Ishikawa (cell line): ENCODE measurements around the gene DMRT3.

Experiments
- CEBPB ChIP-seq: IDR thresholded peaks from 2 replicates; pipeline ENCODE4 v1.6.1; 2012
- CREB1 ChIP-seq: IDR thresholded peaks from 2 replicates; pipeline ENCODE4 v1.6.1; 2012; ENCODE audit warnings: low read depth
- EGR1 ChIP-seq: IDR thresholded peaks from 2 replicates; pipeline ENCODE4 v1.6.1; 2012
- EP300 ChIP-seq: IDR thresholded peaks from 2 replicates; pipeline ENCODE4 v1.6.1; 2012; ENCODE audit warnings: borderline replicate concordance
- FOXM1 ChIP-seq: IDR thresholded peaks from 2 replicates; pipeline ENCODE4 v1.6.1; 2012; ENCODE audit warnings: low read depth, borderline replicate concordance
- MAX ChIP-seq: IDR thresholded peaks from 2 replicates; pipeline ENCODE4 v1.6.1; 2012
- NFIC ChIP-seq: IDR thresholded peaks from 2 replicates; pipeline ENCODE4 v1.6.1; 2012
- RAD21 ChIP-seq: IDR thresholded peaks from 2 replicates; pipeline ENCODE4 v1.6.1; 2012; ENCODE audit warnings: low read depth
- TAF1 ChIP-seq: IDR thresholded peaks from 2 replicates; pipeline ENCODE4 v1.6.1; 2012; ENCODE audit warnings: low read depth, mild to moderate bottlenecking
- TCF12 ChIP-seq: IDR thresholded peaks from 2 replicates; pipeline ENCODE4 v1.6.1; 2012; ENCODE audit warnings: low read depth
- TEAD4 ChIP-seq: IDR thresholded peaks from 2 replicates; pipeline ENCODE4 v1.6.1; 2012
- USF1 ChIP-seq: IDR thresholded peaks from 2 replicates; pipeline ENCODE4 v1.6.1; 2012
- YY1 ChIP-seq: IDR thresholded peaks from 2 replicates; pipeline ENCODE4 v1.6.1; 2012; ENCODE audit warnings: low read depth
- ZBTB7A ChIP-seq: IDR thresholded peaks from 2 replicates; pipeline ENCODE4 v1.6.1; 2012; ENCODE audit warnings: low read depth
- TF ChIP-seq, protein P1 (sequence below): IDR thresholded peaks from 2 replicates; pipeline ENCODE4 v1.6.1; 2012; ENCODE audit warnings: low read depth, mild to moderate bottlenecking

The DMRT3 gene

DNA sequence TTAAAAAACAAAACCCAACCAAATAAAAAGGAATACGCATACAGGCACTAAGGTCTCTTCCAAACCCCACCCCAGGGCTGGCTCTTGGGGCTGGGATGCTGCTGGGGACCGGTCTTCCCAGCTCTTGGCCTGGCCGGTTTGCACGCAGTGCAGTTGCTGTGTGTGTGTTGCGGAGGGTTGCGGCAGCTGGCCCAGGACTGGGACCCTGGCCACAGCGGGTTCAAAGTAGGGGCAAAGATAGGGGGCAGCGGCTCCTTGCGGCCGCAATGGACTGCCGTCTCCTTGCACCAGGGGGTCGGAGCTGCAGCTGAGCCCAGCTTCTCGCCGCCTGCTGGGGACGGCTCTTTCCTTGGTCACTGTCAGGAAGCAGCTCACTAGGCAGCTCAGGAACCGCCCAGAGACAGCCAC, 5.0 kb downstream of the DMRT3 start:
- TF ChIP-seq CREB1, result no peak
- TF ChIP-seq USF1, result no peak
- TF ChIP-seq, protein P1, sequence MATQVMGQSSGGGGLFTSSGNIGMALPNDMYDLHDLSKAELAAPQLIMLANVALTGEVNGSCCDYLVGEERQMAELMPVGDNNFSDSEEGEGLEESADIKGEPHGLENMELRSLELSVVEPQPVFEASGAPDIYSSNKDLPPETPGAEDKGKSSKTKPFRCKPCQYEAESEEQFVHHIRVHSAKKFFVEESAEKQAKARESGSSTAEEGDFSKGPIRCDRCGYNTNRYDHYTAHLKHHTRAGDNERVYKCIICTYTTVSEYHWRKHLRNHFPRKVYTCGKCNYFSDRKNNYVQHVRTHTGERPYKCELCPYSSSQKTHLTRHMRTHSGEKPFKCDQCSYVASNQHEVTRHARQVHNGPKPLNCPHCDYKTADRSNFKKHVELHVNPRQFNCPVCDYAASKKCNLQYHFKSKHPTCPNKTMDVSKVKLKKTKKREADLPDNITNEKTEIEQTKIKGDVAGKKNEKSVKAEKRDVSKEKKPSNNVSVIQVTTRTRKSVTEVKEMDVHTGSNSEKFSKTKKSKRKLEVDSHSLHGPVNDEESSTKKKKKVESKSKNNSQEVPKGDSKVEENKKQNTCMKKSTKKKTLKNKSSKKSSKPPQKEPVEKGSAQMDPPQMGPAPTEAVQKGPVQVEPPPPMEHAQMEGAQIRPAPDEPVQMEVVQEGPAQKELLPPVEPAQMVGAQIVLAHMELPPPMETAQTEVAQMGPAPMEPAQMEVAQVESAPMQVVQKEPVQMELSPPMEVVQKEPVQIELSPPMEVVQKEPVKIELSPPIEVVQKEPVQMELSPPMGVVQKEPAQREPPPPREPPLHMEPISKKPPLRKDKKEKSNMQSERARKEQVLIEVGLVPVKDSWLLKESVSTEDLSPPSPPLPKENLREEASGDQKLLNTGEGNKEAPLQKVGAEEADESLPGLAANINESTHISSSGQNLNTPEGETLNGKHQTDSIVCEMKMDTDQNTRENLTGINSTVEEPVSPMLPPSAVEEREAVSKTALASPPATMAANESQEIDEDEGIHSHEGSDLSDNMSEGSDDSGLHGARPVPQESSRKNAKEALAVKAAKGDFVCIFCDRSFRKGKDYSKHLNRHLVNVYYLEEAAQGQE, result no peak
- no peak for TF ChIP-seq EP300
- TF ChIP-seq FOXM1, result no peak
- no peak for TF ChIP-seq ZBTB7A

DNA sequence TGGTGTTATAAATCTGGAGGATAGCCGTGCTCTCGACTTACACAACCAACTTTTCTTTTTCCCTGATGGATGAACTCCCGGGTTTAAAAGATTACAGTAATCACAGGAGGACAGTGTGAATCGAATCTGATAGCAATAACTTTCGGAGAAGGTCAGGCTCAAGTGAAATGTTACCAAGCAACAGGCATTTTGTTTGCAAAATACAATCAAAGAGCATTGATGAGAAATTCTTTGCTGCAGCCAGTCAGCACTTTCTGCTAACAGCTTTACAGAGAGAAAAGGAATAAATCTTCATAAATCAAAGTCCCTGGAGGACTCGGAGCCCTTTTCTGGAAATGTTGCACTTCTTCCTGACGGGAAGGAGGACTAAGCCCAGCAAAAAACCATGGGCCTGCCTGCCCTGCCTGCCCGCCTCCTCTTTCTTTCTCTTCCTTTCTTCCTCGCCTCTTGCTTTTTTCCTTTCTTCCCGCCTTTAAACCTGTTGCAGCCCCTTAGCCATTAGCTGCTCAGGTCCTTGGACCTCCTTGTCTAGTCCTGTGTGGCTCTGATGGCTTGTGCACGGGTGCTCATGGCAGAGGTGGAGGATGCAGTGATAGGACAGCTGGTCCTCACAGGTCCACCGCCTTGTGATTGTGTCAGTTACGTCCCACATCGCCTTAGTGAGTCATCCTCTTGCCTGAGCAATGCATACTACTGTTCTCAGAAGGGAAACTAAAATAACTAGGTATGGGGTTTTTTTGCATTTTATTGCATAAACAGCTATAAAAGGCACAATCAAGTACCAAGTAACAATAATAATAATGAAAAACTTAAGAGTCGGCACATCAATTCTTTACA, 6.2 kb downstream of the DMRT3 start:
- TF ChIP-seq EGR1 (no peak), RAD21 (no peak)

- TF ChIP-seq EP300 (no peak), NFIC (no peak), TAF1 (no peak), CEBPB (no peak), TCF12 (no peak), USF1 (no peak), RAD21 (no peak), MAX (no peak), FOXM1 (no peak), ZBTB7A (no peak), TEAD4 (no peak), YY1 (no peak), CREB1 (no peak), EGR1 (no peak)
- TF ChIP-seq, protein P1, result no peak
Measured at GRCh38 chr9:994005-994404, 17.6 kb downstream of the DMRT3 start.

- TF ChIP-seq CEBPB (no peak), USF1 (no peak), TCF12 (no peak), ZBTB7A (no peak), CREB1 (no peak), FOXM1 (no peak), TAF1 (no peak), EGR1 (no peak), RAD21 (no peak), EP300 (no peak), YY1 (no peak), NFIC (no peak), MAX (no peak), TEAD4 (no peak)
- TF ChIP-seq, protein P1, result no peak
Measured at GRCh38 chr9:995192-995591, 18.7 kb downstream of the DMRT3 start.
